DND-41 (cell line): ENCODE results near the gene KRTAP1-1.

ENCODE experiments used
- ATAC-seq: fragments of 200-7000 bp; cut with Tn5 transposase; 3 replicates; pipeline ENCODE4 v1.9.1; 2021; ENCODE audit warnings: low read depth; ENCODE audit not compliant: insufficient read depth
- DNase-seq: peaks from one replicate; pipeline ENCODE4 v3.0.0-alpha.2; 2020
- H2AFZ ChIP-seq: 2 replicates; pipeline ENCODE4 v1.6.0; 2012; ENCODE audit warnings: low read depth, low read length
- H3K27ac ChIP-seq: 2 replicates; pipeline ENCODE4 v1.5.1; 2012; ENCODE audit warnings: low read length, inconsistent platforms
- H3K27me3 ChIP-seq: fragments of 200-600 bp; sonication (generic); 2 replicates; pipeline ENCODE4 v1.6.0; 2012; ENCODE audit warnings: low read length, mild to moderate bottlenecking, inconsistent platforms; ENCODE audit not compliant: insufficient read depth, poor library complexity
- H3K36me3 ChIP-seq: 2 replicates; pipeline ENCODE4 v1.5.1; 2012; ENCODE audit warnings: low read length, inconsistent platforms; ENCODE audit not compliant: insufficient read depth
- H3K4me1 ChIP-seq: 2 replicates; pipeline ENCODE4 v1.5.1; 2012; ENCODE audit warnings: mild to moderate bottlenecking, low read length; ENCODE audit not compliant: insufficient read depth
- H3K4me2 ChIP-seq: 2 replicates; pipeline ENCODE4 v1.6.0; 2012; ENCODE audit warnings: mild to moderate bottlenecking, moderate library complexity, low read length, inconsistent platforms; ENCODE audit not compliant: insufficient read depth
- H3K4me3 ChIP-seq, 2 experiments: fragments of 200-600 bp in 1 of 2; shearing (Covaris generic) in 1 of 2; 2 replicates each; pipeline ENCODE4 v1.5.1; 2012 to 2016; ENCODE audit warnings: inconsistent platforms in 2 of 2, low read length in 2 of 2, mild to moderate bottlenecking in 2 of 2, low read depth in 1 of 2, moderate library complexity in 1 of 2
- H3K79me2 ChIP-seq: 2 replicates; pipeline ENCODE4 v1.6.0; 2012; ENCODE audit warnings: low read length, inconsistent platforms; ENCODE audit not compliant: insufficient read depth
- H3K9ac ChIP-seq: 2 replicates; pipeline ENCODE4 v1.6.0; 2012; ENCODE audit warnings: low read depth, mild to moderate bottlenecking, inconsistent platforms, low read length, moderate library complexity
- H3K9me3 ChIP-seq: 2 replicates; pipeline ENCODE4 v1.5.1; 2012; ENCODE audit warnings: low read length, moderate library complexity, mild to moderate bottlenecking, inconsistent platforms; ENCODE audit not compliant: insufficient read depth, severe bottlenecking
- H4K20me1 ChIP-seq: 2 replicates; pipeline ENCODE4 v1.6.0; 2012; ENCODE audit warnings: low read length; ENCODE audit not compliant: insufficient read depth
- EZH2 ChIP-seq: IDR thresholded peaks from 3 replicates; pipeline ENCODE4 v1.6.1; 2012; ENCODE audit warnings: borderline replicate concordance, low read depth, mild to moderate bottlenecking, moderate library complexity, low read length, inconsistent platforms; ENCODE audit not compliant: severe bottlenecking
- TF ChIP-seq, protein P1 (sequence below): IDR thresholded peaks from 2 replicates; pipeline ENCODE4 v1.5.1; 2012; ENCODE audit warnings: borderline replicate concordance, low read length, moderate library complexity, mild to moderate bottlenecking; ENCODE audit not compliant: poor library complexity, severe bottlenecking; ENCODE audit errors: extremely low read depth

Gene KRTAP1-1

DNA sequence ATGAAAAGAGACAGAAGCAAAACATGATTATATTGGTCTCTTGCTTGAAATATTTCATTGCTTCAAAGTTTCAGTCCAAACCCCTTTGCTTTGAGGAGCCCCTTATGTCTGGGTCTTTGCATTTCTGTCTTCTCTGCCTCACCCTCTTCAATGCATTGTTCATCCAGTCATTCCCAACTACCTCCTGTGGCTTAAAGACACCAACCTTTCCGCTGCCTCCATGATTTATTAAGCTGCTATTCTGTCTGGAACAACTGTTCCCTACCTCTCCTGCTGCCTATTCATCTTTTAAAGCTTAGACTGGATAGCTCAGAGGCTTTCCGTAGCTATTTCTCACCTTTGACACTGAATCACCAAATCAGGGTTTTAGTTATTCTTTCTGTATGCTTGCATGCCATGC lies 43.9 kb downstream of the KRTAP1-1 start:
- no peak overlapping the region for H3K4me2 ChIP-seq
- H3K4me3 ChIP-seq, result no peak overlapping the region
- no peak for DNase-seq
- no peaks in the 10 kb centered on the region for H3K9me3 ChIP-seq
- no peaks in the 10 kb centered on the region for H4K20me1 ChIP-seq
- H3K27ac ChIP-seq, result no peak overlapping the region
- H3K36me3 ChIP-seq, result no peaks in the 10 kb centered on the region
- peaks cover 41% of the 10 kb centered on the region for H3K27me3 ChIP-seq
- no peaks in the 10 kb centered on the region for H3K4me1 ChIP-seq
- no peak for ATAC-seq
- H2AFZ ChIP-seq, result no peak overlapping the region
- no peaks in the 10 kb centered on the region for H3K79me2 ChIP-seq
- H3K9ac ChIP-seq, result no peak overlapping the region
- TF ChIP-seq, protein P1, sequence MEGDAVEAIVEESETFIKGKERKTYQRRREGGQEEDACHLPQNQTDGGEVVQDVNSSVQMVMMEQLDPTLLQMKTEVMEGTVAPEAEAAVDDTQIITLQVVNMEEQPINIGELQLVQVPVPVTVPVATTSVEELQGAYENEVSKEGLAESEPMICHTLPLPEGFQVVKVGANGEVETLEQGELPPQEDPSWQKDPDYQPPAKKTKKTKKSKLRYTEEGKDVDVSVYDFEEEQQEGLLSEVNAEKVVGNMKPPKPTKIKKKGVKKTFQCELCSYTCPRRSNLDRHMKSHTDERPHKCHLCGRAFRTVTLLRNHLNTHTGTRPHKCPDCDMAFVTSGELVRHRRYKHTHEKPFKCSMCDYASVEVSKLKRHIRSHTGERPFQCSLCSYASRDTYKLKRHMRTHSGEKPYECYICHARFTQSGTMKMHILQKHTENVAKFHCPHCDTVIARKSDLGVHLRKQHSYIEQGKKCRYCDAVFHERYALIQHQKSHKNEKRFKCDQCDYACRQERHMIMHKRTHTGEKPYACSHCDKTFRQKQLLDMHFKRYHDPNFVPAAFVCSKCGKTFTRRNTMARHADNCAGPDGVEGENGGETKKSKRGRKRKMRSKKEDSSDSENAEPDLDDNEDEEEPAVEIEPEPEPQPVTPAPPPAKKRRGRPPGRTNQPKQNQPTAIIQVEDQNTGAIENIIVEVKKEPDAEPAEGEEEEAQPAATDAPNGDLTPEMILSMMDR, result no peak
- no peak for TF ChIP-seq EZH2

DNA sequence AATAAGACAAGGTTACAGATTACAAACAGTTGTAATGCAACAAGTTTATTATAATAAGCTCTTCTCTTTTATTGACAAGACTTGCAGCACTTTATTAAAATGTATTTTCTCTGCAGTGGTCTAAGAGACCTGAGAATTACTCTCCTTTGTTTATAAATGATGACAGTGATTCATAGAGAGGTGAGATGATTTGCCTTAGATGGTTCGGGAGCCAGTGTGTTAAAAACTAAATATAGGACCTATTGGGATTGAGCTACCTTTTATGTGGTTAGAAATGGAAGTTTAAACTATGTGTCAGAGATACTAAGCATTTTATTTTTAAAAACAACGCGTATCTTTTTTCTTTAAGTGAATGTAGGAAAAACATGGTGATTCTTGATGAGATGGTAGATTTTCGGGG lies 44.4 kb downstream of the KRTAP1-1 start:
- Histone ChIP-seq H3K79me2 (no peaks in the 10 kb centered on the region), H3K9ac (no peak overlapping the region), H3K27me3 (peaks cover 44% of the 10 kb centered on the region), H3K4me2 (no peak overlapping the region), H3K9me3 (no peaks in the 10 kb centered on the region), H3K27ac (no peak overlapping the region), H2AFZ (no peak overlapping the region), H3K4me1 (no peaks in the 10 kb centered on the region), H3K36me3 (no peaks in the 10 kb centered on the region), H4K20me1 (no peaks in the 10 kb centered on the region), H3K4me3 (no peak overlapping the region)
- ATAC-seq (no peak), DNase-seq (no peak)
- no peak for TF ChIP-seq EZH2
- TF ChIP-seq, protein P1, result no peak

DNA sequence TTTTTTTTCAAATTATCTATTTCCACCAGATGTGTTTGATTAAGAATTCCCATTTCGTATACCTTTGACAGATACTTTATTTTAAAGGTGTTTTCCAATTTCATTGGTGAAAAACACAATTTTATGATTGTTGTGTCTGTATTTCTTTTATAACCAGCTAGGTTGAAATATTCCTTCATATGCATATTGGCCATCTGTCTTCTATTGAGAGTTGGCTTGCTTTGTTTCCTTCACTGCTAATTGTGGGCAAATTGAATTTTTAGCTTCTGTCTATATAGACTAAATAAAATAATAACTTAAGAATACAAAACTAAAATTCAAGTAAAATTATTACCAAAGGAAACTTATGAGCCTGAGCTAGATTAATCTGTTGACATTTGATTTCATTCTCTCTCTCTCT lies 46.1 kb downstream of the KRTAP1-1 start:
- Histone ChIP-seq H2AFZ (no peak overlapping the region), H4K20me1 (no peaks in the 10 kb centered on the region), H3K4me2 (no peak overlapping the region), H3K4me3 (no peak overlapping the region), H3K4me1 (no peaks in the 10 kb centered on the region), H3K9ac (no peak overlapping the region), H3K79me2 (no peaks in the 10 kb centered on the region), H3K27me3 (peaks cover 41% of the 10 kb centered on the region), H3K27ac (no peak overlapping the region), H3K36me3 (no peaks in the 10 kb centered on the region), H3K9me3 (no peaks in the 10 kb centered on the region)
- TF ChIP-seq EZH2, result no peak
- TF ChIP-seq, protein P1, result no peak
- ATAC-seq, result no peak
- no peak for DNase-seq

DNA sequence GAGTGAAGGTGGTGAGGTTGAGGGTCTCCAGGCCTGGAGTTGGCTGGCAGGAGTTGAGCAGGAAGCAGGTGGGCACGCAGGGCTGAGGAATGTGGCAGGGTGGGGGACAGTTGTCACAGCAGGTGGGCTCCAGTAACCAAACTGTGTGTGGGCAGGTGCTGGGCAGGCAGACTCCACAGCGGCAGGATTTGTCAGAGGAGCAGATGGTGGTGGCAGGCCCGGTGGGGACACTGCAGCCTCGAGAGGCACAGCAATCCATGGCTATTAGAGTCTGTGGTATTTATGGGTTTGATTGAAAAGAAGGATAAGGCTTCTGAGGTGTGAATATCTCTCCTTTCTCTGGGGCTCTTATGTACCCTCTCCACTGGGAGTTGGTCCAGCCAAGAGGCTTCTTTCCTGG lies 47.4 kb downstream of the KRTAP1-1 start, which contains the start of gene KRTAP3-3:
KRTAP3-3 (minus strand) TSS at position 326 of the 400 bp plus-strand sequence; CDS start at position 259, 67 bp downstream.
- no peaks in the 10 kb centered on the region for H3K4me1 ChIP-seq
- DNase-seq, result peak; percentile 13
- H3K36me3 ChIP-seq, result no peaks in the 10 kb centered on the region
- no peak within 1 kb of the TSS for H3K4me2 ChIP-seq
- no peaks in the 10 kb centered on the region for H3K79me2 ChIP-seq
- no peak within 1 kb of the TSS for H3K4me3 ChIP-seq
- H3K27me3 ChIP-seq, result peaks cover 35% of the 10 kb centered on the region
- no peak within 1 kb of the TSS for H3K9ac ChIP-seq
- no peak within 1 kb of the TSS for H3K27ac ChIP-seq
- no peaks in the 10 kb centered on the region for H4K20me1 ChIP-seq
- ATAC-seq, result peak; percentile 33; the same call in 1 of the 3 replicates
- H2AFZ ChIP-seq, result no peak within 1 kb of the TSS
- H3K9me3 ChIP-seq, result no peaks in the 10 kb centered on the region
- no peak for TF ChIP-seq EZH2
- TF ChIP-seq, protein P1, result no peak
